GM12878 (cell line): Measurements from ENCODE around the gene SUV39H1. TPM values are rescaled to one million over a fixed set of nuclear protein-coding genes. Genes with fewer than 3 reads are reported as not detected.

ENCODE experiments used
- ATAC-seq: fragments of 200-7000 bp; cut with Tn5 transposase; 3 replicates; pipeline ENCODE4 v1.9.1; 2020; ENCODE audit warnings: mild to moderate bottlenecking, moderate library complexity
- BruUV-seq: library from RNA; stranded (reverse); fragments of 400-500 nt; replicated peaks from 2 replicates; lab custom pipeline; 2021; lab: Mats Ljungman, UMichigan
- CTCF ChIA-PET: fragments of 300-600 bp; sonication (Branson Sonifier 250); formaldehyde crosslinking; extraction: SDS; loops from one replicate; lab custom pipeline; 2021; ENCODE audit warnings: inconsistent platforms; lab: Yijun Ruan, JAX
- POLR2A ChIA-PET: fragments of 350-600 bp; formaldehyde crosslinking; extraction: SDS; loops from one replicate; lab custom pipeline; 2021; ENCODE audit warnings: inconsistent platforms; lab: Charles Lee
- RAD21 ChIA-PET: fragments of 300-600 bp; sonication (Branson Sonifier 250); formaldehyde crosslinking; loops from one replicate; lab custom pipeline; 2023; ENCODE audit warnings: antibody characterized with exemption; ENCODE audit not compliant: unreplicated experiment; lab: Charles Lee
- SMC1A ChIA-PET: fragments of 300-600 bp; sonication (Branson Sonifier 250); formaldehyde crosslinking; loops from one replicate; lab custom pipeline; 2023; ENCODE audit not compliant: unreplicated experiment, uncharacterized antibody; lab: Charles Lee
- DNase-seq: peaks from one replicate; pipeline ENCODE4 v3.0.0-alpha.2; 2011; ENCODE audit warnings: low read depth, low spot score
- FAIRE-seq: peaks from 3 replicates; lab custom pipeline; 2011; peaks lifted over from hg19 to GRCh38; lab: Jason Lieb, UNC
- H2AFZ ChIP-seq: 2 replicates; pipeline ENCODE4 v1.6.0; 2011; ENCODE audit warnings: low read depth, low read length, control low read depth; ENCODE audit not compliant: control insufficient read depth
- H3K27ac ChIP-seq: 2 replicates; pipeline ENCODE4 v1.5.1; 2011; ENCODE audit warnings: control low read depth; ENCODE audit not compliant: control insufficient read depth, insufficient read depth
- H3K27me3 ChIP-seq, 2 experiments: replicated peaks in 1 of 2; 2 replicates each; pipeline versions ENCODE4 v1.6.0 to v1.6.1; 2011; ENCODE audit warnings: low read length in 1 of 2; ENCODE audit not compliant: control insufficient read depth in 2 of 2, insufficient read depth in 2 of 2
- H3K36me3 ChIP-seq, 2 experiments: 2 replicates each; pipeline ENCODE4 v1.5.1; 2011; ENCODE audit warnings: low read length in 1 of 2; ENCODE audit not compliant: control insufficient read depth in 2 of 2, insufficient read depth in 2 of 2
- H3K4me1 ChIP-seq: 2 replicates; pipeline ENCODE4 v1.6.1; 2011; ENCODE audit warnings: mild to moderate bottlenecking, low read length, moderate library complexity, mixed read lengths; ENCODE audit not compliant: control insufficient read depth, insufficient read depth
- H3K4me2 ChIP-seq: 2 replicates; pipeline ENCODE4 v1.6.0; 2011; ENCODE audit warnings: control low read depth; ENCODE audit not compliant: control insufficient read depth, insufficient read depth
- H3K4me3 ChIP-seq: fragments of 200-600 bp; sonication (generic); 2 replicates; pipeline ENCODE4 v1.5.1; 2016
- H3K79me2 ChIP-seq: 2 replicates; pipeline ENCODE4 v1.6.0; 2011; ENCODE audit warnings: low read length; ENCODE audit not compliant: control insufficient read depth, insufficient read depth
- H3K9ac ChIP-seq: 2 replicates; pipeline ENCODE4 v1.8.0; 2011; ENCODE audit warnings: low read length, control low read depth, mixed read lengths; ENCODE audit not compliant: control insufficient read depth, insufficient read depth
- H3K9me3 ChIP-seq: replicated peaks from 3 replicates; pipeline ENCODE4 v1.5.1; 2011; ENCODE audit warnings: mild to moderate bottlenecking, low read length; ENCODE audit not compliant: control insufficient read depth, insufficient read depth
- H4K20me1 ChIP-seq: 2 replicates; pipeline ENCODE4 v1.6.0; 2011; ENCODE audit not compliant: control insufficient read depth, insufficient read depth
- ESRRA ChIP-seq: IDR thresholded peaks from 2 replicates; pipeline ENCODE4 v1.6.1; 2012; ENCODE audit warnings: mild to moderate bottlenecking, low read length, improper control_type of control experiment
- GATAD2B ChIP-seq: fragments of 450-650 bp; conservative IDR thresholded peaks from 2 replicates; pipeline ENCODE4 v1.6.1; 2017; ENCODE audit warnings: low read depth, mild to moderate bottlenecking, moderate library complexity
- MEF2B ChIP-seq: fragments of 450-650 bp; IDR thresholded peaks from 2 replicates; pipeline ENCODE4 v1.6.1; 2018; ENCODE audit warnings: mild to moderate bottlenecking, moderate library complexity; ENCODE audit not compliant: partially characterized antibody, poor library complexity, severe bottlenecking
- MTA2 ChIP-seq: fragments of 450-650 bp; IDR thresholded peaks from 2 replicates; pipeline ENCODE4 v1.6.1; 2016; ENCODE audit warnings: low read depth, mild to moderate bottlenecking, moderate library complexity
- MYB ChIP-seq: fragments of 150-350 bp; IDR thresholded peaks from 2 replicates; pipeline ENCODE4 v1.6.1; 2014; ENCODE audit warnings: mild to moderate bottlenecking, low read depth, low read length, borderline replicate concordance
- PBX3 ChIP-seq: IDR thresholded peaks from 2 replicates; pipeline ENCODE4 v1.6.1; 2011; ENCODE audit warnings: mild to moderate bottlenecking, low read depth, low read length, moderate library complexity; ENCODE audit not compliant: insufficient replicate concordance
- POLR2AphosphoS2 ChIP-seq: IDR thresholded peaks from 2 replicates; pipeline ENCODE4 v1.6.1; 2011; ENCODE audit warnings: low read depth, mild to moderate bottlenecking, low read length, improper control_type of control experiment, moderate library complexity
- RAD51 ChIP-seq: fragments of 450-650 bp; IDR thresholded peaks from 2 replicates; pipeline ENCODE4 v1.6.1; 2016; ENCODE audit warnings: moderate library complexity, mild to moderate bottlenecking, inconsistent platforms
- SMAD1 ChIP-seq: fragments of 450-650 bp; IDR thresholded peaks from 2 replicates; pipeline ENCODE4 v1.6.1; 2018; ENCODE audit warnings: mild to moderate bottlenecking, low read depth; ENCODE audit not compliant: partially characterized antibody
- ZBTB11 ChIP-seq: fragments of 450-650 bp; formaldehyde crosslinking; IDR thresholded peaks from 2 replicates; pipeline ENCODE4 v1.5.0; 2022; ENCODE audit warnings: mild to moderate bottlenecking, missing genetic modification characterization
- ZNF274 ChIP-seq: IDR thresholded peaks from one replicate; pipeline ENCODE4 v1.8.0; 2011; ENCODE audit not compliant: insufficient read length, insufficient read depth
- WGBS: methylation state at CpG from one replicate; pipeline ENCODE4 v1.1.6; 2016; ENCODE audit warnings: low lambda C conversion rate; ENCODE audit not compliant: insufficient replicate concordance, insufficient coverage; ENCODE audit errors: missing lambda C conversion rate; 5-methylcytosine and 5-hydroxymethylcytosine counted together
- in situ Hi-C: fragments of 300-500 bp; cut with MboI; formaldehyde crosslinking; loops from 9 replicates; pipeline ENCODE4 v1.14.3; 2018; ENCODE audit warnings: mixed read lengths
- intact Hi-C: fragments of 100-400 bp; cut with micrococcal nuclease; formaldehyde crosslinking; loops from one replicate; pipeline ENCODE4 v1.14.2; 2022; ENCODE audit not compliant: unreplicated experiment
- polyA plus RNA-seq, 11 experiments: library from polyadenylated mRNA; depleted of rRNA in 4 of 11; unstranded in 6 of 11; stranded (reverse) in 5 of 11; fragments of >200 nt; fragmentation: Nextera tagmentation in 4 of 11; fragmentation: Illumina TruSeq in 1 of 11; extraction: Ambion mirVana in 4 of 11; extraction: Trizol in 1 of 11; gene quantifications; 1 replicate in 1 of 11; 2 replicates in 10 of 11; pipeline versions ENCODE4 v1.2.1 to v1.2.3, GENCODE V29; 2011 to 2016; ENCODE audit warnings: inconsistent platforms in 2 of 11, missing spikeins in 2 of 11, low read depth in 1 of 11
- total RNA-seq, 4 experiments: library from RNA; depleted of rRNA in 3 of 4; stranded (reverse); fragments of >200 nt in 3 of 4; fragmentation: Illumina TruSeq in 1 of 4; extraction: Trizol in 1 of 4; gene quantifications; 2 replicates each; pipeline versions ENCODE4 v1.2.1 to v1.2.3, GENCODE V29; 2013 to 2021
- TF ChIP-seq, protein P1 (sequence below): IDR thresholded peaks from 2 replicates; pipeline ENCODE4 v1.6.1; 2012; ENCODE audit warnings: mild to moderate bottlenecking, low read depth, low read length
- TF ChIP-seq, protein P2 (sequence below): IDR thresholded peaks from 2 replicates; pipeline ENCODE4 v1.6.1; 2011; ENCODE audit warnings: low read depth, low read length, improper control_type of control experiment, borderline replicate concordance

The SUV39H1 gene
- total and polyA plus RNA-seq, 10 of the 15 experiments (the other 5 are each of a cell fraction or from before 2014, with no cell fraction given): 4.9 to 33.2 (median 17.1) TPM

DNA sequence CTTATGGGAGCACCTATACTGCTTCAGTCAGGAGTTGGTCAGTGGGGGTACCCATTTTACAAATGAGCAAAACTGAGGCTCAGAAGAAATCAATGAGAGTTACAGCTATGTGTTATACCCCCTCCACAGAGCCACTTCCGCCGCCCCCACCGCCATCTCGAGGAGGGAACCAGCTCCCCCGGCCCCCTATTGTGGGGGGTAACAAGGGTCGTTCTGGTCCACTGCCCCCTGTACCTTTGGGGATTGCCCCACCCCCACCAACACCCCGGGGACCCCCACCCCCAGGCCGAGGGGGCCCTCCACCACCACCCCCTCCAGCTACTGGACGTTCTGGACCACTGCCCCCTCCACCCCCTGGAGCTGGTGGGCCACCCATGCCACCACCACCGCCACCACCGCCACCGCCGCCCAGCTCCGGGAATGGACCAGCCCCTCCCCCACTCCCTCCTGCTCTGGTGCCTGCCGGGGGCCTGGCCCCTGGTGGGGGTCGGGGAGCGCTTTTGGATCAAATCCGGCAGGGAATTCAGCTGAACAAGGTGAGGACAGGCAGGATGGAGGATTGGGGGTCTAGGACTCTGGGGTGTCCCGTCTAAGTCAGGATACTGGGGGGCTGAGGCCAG lies 7.9 kb upstream of the SUV39H1 start:
- H3K4me2 ChIP-seq: no peak overlapping the region
- FAIRE-seq (no peak), DNase-seq (no peak), ATAC-seq (no peak)
- no peak for TF ChIP-seq MEF2B
- TF ChIP-seq, protein P1, sequence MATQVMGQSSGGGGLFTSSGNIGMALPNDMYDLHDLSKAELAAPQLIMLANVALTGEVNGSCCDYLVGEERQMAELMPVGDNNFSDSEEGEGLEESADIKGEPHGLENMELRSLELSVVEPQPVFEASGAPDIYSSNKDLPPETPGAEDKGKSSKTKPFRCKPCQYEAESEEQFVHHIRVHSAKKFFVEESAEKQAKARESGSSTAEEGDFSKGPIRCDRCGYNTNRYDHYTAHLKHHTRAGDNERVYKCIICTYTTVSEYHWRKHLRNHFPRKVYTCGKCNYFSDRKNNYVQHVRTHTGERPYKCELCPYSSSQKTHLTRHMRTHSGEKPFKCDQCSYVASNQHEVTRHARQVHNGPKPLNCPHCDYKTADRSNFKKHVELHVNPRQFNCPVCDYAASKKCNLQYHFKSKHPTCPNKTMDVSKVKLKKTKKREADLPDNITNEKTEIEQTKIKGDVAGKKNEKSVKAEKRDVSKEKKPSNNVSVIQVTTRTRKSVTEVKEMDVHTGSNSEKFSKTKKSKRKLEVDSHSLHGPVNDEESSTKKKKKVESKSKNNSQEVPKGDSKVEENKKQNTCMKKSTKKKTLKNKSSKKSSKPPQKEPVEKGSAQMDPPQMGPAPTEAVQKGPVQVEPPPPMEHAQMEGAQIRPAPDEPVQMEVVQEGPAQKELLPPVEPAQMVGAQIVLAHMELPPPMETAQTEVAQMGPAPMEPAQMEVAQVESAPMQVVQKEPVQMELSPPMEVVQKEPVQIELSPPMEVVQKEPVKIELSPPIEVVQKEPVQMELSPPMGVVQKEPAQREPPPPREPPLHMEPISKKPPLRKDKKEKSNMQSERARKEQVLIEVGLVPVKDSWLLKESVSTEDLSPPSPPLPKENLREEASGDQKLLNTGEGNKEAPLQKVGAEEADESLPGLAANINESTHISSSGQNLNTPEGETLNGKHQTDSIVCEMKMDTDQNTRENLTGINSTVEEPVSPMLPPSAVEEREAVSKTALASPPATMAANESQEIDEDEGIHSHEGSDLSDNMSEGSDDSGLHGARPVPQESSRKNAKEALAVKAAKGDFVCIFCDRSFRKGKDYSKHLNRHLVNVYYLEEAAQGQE: no peak
- TF ChIP-seq POLR2AphosphoS2: no peak
- no peak for TF ChIP-seq PBX3
- no peak for TF ChIP-seq GATAD2B
- no peak for TF ChIP-seq MYB
- TF ChIP-seq ZBTB11 (CRISPR knock-in tag): no peak
- no peak for TF ChIP-seq MTA2
- TF ChIP-seq, protein P2, sequence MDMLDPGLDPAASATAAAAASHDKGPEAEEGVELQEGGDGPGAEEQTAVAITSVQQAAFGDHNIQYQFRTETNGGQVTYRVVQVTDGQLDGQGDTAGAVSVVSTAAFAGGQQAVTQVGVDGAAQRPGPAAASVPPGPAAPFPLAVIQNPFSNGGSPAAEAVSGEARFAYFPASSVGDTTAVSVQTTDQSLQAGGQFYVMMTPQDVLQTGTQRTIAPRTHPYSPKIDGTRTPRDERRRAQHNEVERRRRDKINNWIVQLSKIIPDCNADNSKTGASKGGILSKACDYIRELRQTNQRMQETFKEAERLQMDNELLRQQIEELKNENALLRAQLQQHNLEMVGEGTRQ: no peak
- TF ChIP-seq ESRRA: no peak
- TF ChIP-seq SMAD1: no peak
- TF ChIP-seq RAD51: no peak
- no peak for TF ChIP-seq ZNF274
- SMC1A ChIA-PET: no interaction called here
- 61% methylated on average over 11 of the region's 19 CpGs for WGBS
- H3K4me1 ChIP-seq: 0 out of 2 replicates have a peak, but pooled peaks cover 2% of the 10 kb centered on the region
- H3K27me3 ChIP-seq: no peaks in the 10 kb centered on the region
- POLR2A ChIA-PET: no interaction called here
- BruUV-seq: no TSS peak
- no peaks in the 10 kb centered on the region for H3K9me3 ChIP-seq
- in situ Hi-C loops: no loop called here
- no peaks in the 10 kb centered on the region; a peak in 1 of 4 replicates for H3K36me3 ChIP-seq
- no peak overlapping the region for H3K27ac ChIP-seq
- H3K9ac ChIP-seq: no peak overlapping the region
- CTCF ChIA-PET: no interaction called here
- H3K79me2 ChIP-seq: peaks cover 20% of the 10 kb centered on the region
- H3K4me3 ChIP-seq: no peak overlapping the region
- H4K20me1 ChIP-seq: no peaks in the 10 kb centered on the region
- intact Hi-C loops: no loop called here
- H2AFZ ChIP-seq: no peak overlapping the region
- RAD21 ChIA-PET: no interaction called here
